Subcutaneous adipose tissue (tissue), 4 donors: ENCODE measurements around the gene DEAF1. TPM values are rescaled to one million over a fixed set of nuclear protein-coding genes. Genes with fewer than 3 reads are reported as not detected.

Experiments
- CTCF ChIP-seq: fragments of 450-650 bp; IDR thresholded peaks from one replicate; pipeline ENCODE4 v1.5.1; 2016; ENCODE audit warnings: low read depth, mild to moderate bottlenecking, control low read depth, antibody characterized with exemption, moderate library complexity
- total RNA-seq, 4 donors: library from RNA; depleted of rRNA; stranded (reverse); fragments of >200 nt; gene quantifications; one replicate each; pipeline ENCODE4 v1.1.0, GENCODE V29; 2016

Gene DEAF1
- total RNA-seq, 4 donors from 2014 or later = 14.0 to 28.4 (median 18.4) TPM

- TF ChIP-seq CTCF = no peak
Measured at GRCh38 chr11:720017-720641, 25.1 kb upstream of the DEAF1 start.

GRCh38 chr11:719214-720016 lies 24.4 kb upstream of the DEAF1 start:
- TF ChIP-seq CTCF = no peak

GRCh38 chr11:714436-714835 lies 19.4 kb upstream of the DEAF1 start:
- TF ChIP-seq CTCF = no peak

GRCh38 chr11:709109-709997 lies 14.3 kb upstream of the DEAF1 start:
- no peak for TF ChIP-seq CTCF

GRCh38 chr11:708511-708910 lies 13.5 kb upstream of the DEAF1 start:
- TF ChIP-seq CTCF = no peak

GRCh38 chr11:707817-708420 lies 12.9 kb upstream of the DEAF1 start:
- no peak for TF ChIP-seq CTCF
